GM12891 (cell line): ENCODE data around the gene QSOX2.

Source experiments
- POLR2A ChIP-seq: IDR thresholded peaks from 2 replicates; pipeline ENCODE4 v1.6.1; 2011; ENCODE audit warnings: low read depth, low read length, control low read depth
- POLR2AphosphoS5 ChIP-seq: IDR thresholded peaks from 2 replicates; pipeline ENCODE4 v1.6.1; 2011; ENCODE audit warnings: low read depth, low read length, control low read depth
- SPI1 ChIP-seq: IDR thresholded peaks from 2 replicates; pipeline ENCODE4 v1.6.1; 2011; ENCODE audit warnings: low read depth, low read length, control low read depth

GRCh38 chr9:136260521-136260920 is 14.9 kb upstream of the QSOX2 start:
- TF ChIP-seq POLR2A = no peak
- no peak for TF ChIP-seq POLR2AphosphoS5
- TF ChIP-seq SPI1 = no peak
